Parathyroid adenoma (tissue), 2 donors: Measurements from ENCODE around the gene CNTD1.

ENCODE experiments used
- H2AFZ ChIP-seq: fragments of 300-600 bp; sonication (generic); one replicate; pipeline ENCODE4 v1.7.0; 2017; ENCODE audit warnings: antibody characterized with exemption, mild to moderate bottlenecking
- H3K27ac ChIP-seq: fragments of 300-600 bp; sonication (generic); one replicate; pipeline ENCODE4 v1.7.0; 2017
- H3K27me3 ChIP-seq: fragments of 300-600 bp; sonication (generic); one replicate; pipeline ENCODE4 v1.7.0; 2017; ENCODE audit warnings: low read length; ENCODE audit not compliant: control insufficient read depth, insufficient read depth
- H3K36me3 ChIP-seq: fragments of 300-600 bp; sonication (generic); one replicate; pipeline ENCODE4 v1.7.0; 2017; ENCODE audit warnings: low read length; ENCODE audit not compliant: control insufficient read depth, insufficient read depth
- H3K4me1 ChIP-seq: fragments of 300-600 bp; sonication (generic); one replicate; pipeline ENCODE4 v1.7.0; 2017; ENCODE audit warnings: control low read depth
- H3K4me2 ChIP-seq: fragments of 300-600 bp; sonication (generic); one replicate; pipeline ENCODE4 v1.7.0; 2017; ENCODE audit warnings: low read length
- H3K4me3 ChIP-seq: fragments of 300-600 bp; sonication (generic); one replicate; pipeline ENCODE4 v1.7.0; 2017; ENCODE audit warnings: low read depth, low read length
- H3K79me2 ChIP-seq: fragments of 300-600 bp; sonication (generic); one replicate; pipeline ENCODE4 v1.7.0; 2017; ENCODE audit warnings: control low read depth
- H3K9ac ChIP-seq: fragments of 300-600 bp; sonication (generic); one replicate; pipeline ENCODE4 v1.7.0; 2017; ENCODE audit warnings: mild to moderate bottlenecking
- H3K9me3 ChIP-seq: fragments of 300-600 bp; sonication (generic); one replicate; pipeline ENCODE4 v1.7.0; 2017; ENCODE audit warnings: low read length; ENCODE audit not compliant: control insufficient read depth
- CTCF ChIP-seq: fragments of 300-600 bp; sonication (generic); IDR thresholded peaks from one replicate; pipeline ENCODE4 v1.7.0; 2017; ENCODE audit warnings: antibody characterized with exemption, mild to moderate bottlenecking
- donor health status: primary hyperparathyroidism.

CNTD1 gene

GRCh38 chr17:42779936-42780850 lies 18.5 kb upstream of the CNTD1 start, which contains the start of gene WNK4:
TSS of gene WNK4 (plus strand) at chr17:42780610. CDS start at chr17:42780699, 89 bp downstream.
- H3K36me3 ChIP-seq: no peaks in the 10 kb centered on the region
- no peak within 1 kb of the TSS for H3K4me3 ChIP-seq
- H3K4me2 ChIP-seq: no peak within 1 kb of the TSS
- no peaks in the 10 kb centered on the region for H3K9me3 ChIP-seq
- H3K4me1 ChIP-seq: no peaks in the 10 kb centered on the region
- H2AFZ ChIP-seq: peak within 1 kb of the TSS; percentile 60
- TF ChIP-seq CTCF: no peak
- H3K27ac ChIP-seq: no peak within 1 kb of the TSS
- no peak within 1 kb of the TSS for H3K9ac ChIP-seq
- H3K79me2 ChIP-seq: no peaks in the 10 kb centered on the region
- peaks cover 1% of the 10 kb centered on the region for H3K27me3 ChIP-seq

GRCh38 chr17:42780851-42781638 lies 17.6 kb upstream of the CNTD1 start:
- Histone ChIP-seq H3K4me2 (no peak overlapping the region), H2AFZ (peak overlapping the region; percentile 60), H3K9ac (no peak overlapping the region), H3K79me2 (no peaks in the 10 kb centered on the region), H3K27ac (no peak overlapping the region), H3K4me3 (no peak overlapping the region), H3K36me3 (no peaks in the 10 kb centered on the region), H3K4me1 (no peaks in the 10 kb centered on the region), H3K9me3 (no peaks in the 10 kb centered on the region), H3K27me3 (peaks cover 7% of the 10 kb centered on the region)
- TF ChIP-seq CTCF: no peak

- peaks cover 7% of the 10 kb centered on the region for H3K27me3 ChIP-seq
- H3K4me1 ChIP-seq: no peaks in the 10 kb centered on the region
- H3K9me3 ChIP-seq: no peaks in the 10 kb centered on the region
- H3K4me2 ChIP-seq: no peak overlapping the region
- no peak overlapping the region for H3K9ac ChIP-seq
- no peak for TF ChIP-seq CTCF
- H3K4me3 ChIP-seq: no peak overlapping the region
- H3K79me2 ChIP-seq: no peaks in the 10 kb centered on the region
- no peak overlapping the region for H2AFZ ChIP-seq
- H3K27ac ChIP-seq: no peak overlapping the region
- no peaks in the 10 kb centered on the region for H3K36me3 ChIP-seq
Measured at GRCh38 chr17:42781639-42782165, 17.0 kb upstream of the CNTD1 start.

- H3K9me3 ChIP-seq: no peaks in the 10 kb centered on the region
- no peak for TF ChIP-seq CTCF
- peaks cover 7% of the 10 kb centered on the region for H3K27me3 ChIP-seq
- no peak overlapping the region for H3K9ac ChIP-seq
- no peak overlapping the region for H3K4me3 ChIP-seq
- H3K79me2 ChIP-seq: no peaks in the 10 kb centered on the region
- H3K4me2 ChIP-seq: no peak overlapping the region
- H3K36me3 ChIP-seq: no peaks in the 10 kb centered on the region
- H3K4me1 ChIP-seq: no peaks in the 10 kb centered on the region
- H3K27ac ChIP-seq: no peak overlapping the region
- H2AFZ ChIP-seq: no peak overlapping the region
Measured at GRCh38 chr17:42782166-42783061, 16.2 kb upstream of the CNTD1 start.
